ENCODE data around the gene ADPRHL1.

- no peak for TF ChIP-seq CTCF (IDR thresholded peaks at IDR 0.05)
- no peak for TF ChIP-seq EZH2 (IDR thresholded peaks at IDR 0.05; ENCODE audit: borderline replicate concordance, insufficient read depth, low read depth, low read length, poor library complexity, severe bottlenecking)
These were observed 86.2 kb downstream of the ADPRHL1 start for GRCh38 chr13:113367020-113367560.
